GM19452 (cell line): ENCODE results near the gene F8.
"Not testable (repeated sequence)": the region's sequence is repeated elsewhere in the genome, so short reads cannot be mapped to it uniquely, and the experiment has no call there.

Experiments used
- ATAC-seq: cut with Tn5 transposase; IDR thresholded peaks from one replicate; pipeline ENCODE4 v1.9.1; 2021; ENCODE audit not compliant: unreplicated experiment

F8 gene

DNA sequence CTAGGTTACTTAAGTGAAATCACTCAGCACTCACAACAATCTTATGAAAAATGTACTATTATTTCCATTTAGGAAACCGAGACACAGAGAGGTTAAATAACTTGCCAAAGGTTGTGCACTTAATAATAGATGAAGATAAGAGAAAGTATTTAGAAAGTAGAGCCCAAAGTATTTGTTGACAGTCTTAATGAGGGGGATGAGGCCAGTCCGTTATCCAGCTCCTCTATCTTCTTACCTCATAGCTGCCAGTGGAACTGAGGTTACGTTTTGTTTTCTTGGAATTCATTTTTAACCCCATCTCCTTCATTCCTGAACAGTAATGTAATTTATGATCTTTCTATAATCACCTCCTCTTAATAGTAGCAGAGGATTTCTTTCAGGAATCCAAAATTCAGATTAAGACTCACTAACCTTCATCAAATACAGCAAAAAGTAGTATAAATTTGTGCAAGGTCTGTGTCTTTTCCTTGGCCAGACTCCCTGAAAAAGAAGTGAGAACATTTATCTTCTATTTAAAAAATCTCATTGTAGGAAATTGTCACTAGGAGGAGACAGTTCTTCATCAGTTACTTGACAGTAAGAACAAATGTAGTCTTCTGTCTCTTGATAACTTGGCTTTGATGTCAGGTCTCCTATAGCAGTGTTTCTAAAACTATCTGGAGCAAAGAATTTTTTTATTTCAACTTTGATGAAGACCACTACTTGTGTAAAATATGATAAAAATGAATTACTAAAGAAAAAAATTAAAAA is 35.5 kb downstream of the F8 start:
- ATAC-seq: no peak

DNA sequence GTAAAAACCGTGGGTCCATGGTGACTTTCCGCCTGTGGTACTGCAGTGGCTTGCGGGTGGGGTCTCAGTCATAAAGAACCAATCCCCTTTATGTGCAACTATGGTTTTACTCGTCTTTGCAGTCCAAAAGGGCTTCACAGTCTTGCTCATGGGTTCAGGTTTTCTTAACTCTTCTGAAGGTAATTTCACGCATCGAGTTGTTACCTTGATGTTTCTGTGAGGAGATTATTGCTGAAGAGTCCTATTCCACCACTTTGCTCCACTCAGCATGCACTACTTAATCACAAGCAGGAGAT is 41.5 kb downstream of the F8 start:
- peak; percentile 24 for ATAC-seq

DNA sequence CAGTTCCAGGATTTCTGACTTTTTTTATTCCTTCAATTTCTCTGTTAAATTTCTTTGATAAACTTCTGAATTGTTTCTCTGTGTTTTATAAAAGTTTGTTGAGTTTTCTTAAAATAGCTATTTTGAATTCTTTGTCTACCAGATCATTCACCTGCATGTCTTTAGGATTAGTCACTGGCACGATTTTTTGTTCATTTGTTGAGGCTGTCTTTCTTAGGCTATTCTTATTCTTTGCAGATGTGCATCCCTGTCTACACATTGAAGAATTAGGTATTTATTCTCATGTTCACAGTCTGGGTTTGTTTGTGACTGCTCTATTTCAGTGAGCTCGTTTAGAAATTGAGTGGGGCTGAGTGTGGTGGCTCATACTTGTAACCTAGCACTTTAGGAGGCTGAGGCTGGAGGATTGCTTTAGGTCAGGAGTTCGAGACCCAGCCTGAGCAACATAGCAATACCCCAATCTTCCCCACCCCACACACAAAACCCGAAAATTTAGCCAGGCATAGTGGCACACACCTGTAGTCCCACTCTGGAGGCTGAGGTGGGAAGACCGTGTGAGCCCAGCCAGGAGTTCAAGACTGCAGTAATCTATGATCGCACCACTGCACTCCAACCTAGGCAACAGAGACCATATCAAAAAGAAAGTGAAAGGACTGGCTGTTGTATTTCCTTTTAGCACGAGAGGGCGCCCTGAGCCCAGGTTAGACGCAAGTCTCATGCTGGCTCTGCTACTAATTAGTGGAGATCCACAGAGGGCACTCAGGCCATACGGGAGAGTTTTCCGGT is 42.0 kb downstream of the F8 start:
- peak; percentile 97 for ATAC-seq

DNA sequence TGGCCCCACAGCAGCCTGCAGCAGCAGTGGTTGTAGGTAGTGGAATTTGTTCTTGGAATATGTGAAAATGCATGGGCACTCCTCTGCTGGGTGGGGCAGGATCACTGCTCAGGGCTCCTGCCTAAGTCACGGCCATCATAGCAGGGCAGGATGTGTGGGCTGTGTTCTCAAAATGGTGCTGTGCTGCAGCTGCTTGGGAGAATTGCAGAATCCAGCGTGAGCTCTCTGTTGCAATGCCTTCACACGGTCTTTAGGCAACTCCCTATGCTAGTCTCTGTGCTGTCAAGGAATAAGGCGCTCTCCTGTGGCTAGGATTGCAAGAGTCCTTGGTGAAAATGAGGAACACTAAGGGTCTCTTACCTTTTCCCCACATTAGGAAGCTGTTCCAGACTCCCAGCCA is 42.9 kb downstream of the F8 start:
- ATAC-seq: no peak

DNA sequence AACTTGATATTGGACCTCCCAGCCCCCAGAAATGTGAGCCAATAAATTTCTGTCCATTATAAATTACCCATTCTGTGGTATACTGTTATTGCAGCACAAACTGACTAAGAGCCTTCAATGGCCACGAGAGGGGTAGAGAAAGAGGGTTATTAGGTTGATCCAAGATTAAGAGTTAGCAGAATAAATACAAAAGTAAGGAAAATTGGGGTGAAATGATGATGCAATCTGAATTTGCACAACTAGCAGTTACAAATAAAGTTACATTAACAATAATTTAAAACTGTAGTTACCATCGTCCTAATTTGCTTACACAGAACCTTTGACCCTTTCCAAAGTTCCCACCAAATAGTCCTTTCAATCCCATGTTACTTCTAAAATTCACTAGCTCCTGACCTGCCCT is 54.2 kb downstream of the F8 start:
- no peak for ATAC-seq

DNA sequence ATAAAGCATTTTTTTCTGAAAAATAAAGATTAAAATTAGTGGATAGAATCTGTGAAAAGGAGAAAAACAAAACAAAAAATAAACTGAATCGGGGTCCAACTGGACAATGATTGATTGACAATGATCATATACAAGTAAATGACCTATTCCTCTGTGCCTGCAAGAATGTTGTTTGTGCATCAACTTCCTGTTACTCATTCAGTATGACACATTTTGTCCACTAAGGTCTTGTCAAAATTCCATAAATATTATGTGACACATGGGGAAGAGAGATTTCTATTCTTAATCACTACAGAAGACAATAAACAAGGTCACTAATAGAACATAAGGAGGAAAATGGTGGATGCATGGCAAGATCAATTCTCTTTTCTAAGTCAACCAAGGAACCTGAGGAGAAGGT is 54.9 kb downstream of the F8 start:
- no peak for ATAC-seq

DNA sequence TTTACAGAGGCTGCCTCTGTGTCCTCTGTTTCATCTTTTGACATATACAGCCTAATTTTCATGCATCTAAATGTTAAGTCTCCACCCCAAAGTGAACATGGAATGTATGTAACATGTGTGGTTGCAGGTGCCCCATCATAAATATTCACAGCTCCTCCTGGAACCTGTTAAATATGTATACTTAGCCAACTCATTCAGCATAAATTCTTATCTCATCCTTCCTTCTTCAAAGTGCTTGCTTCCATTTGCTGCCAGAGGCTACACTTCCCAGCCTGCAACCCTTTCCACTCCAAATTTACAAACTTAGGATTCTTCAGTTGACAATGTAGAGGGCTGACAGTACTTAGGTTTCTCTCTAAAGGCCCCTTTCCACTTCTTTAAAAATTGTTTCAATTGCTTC is 60.6 kb downstream of the F8 start:
- no peak for ATAC-seq

DNA sequence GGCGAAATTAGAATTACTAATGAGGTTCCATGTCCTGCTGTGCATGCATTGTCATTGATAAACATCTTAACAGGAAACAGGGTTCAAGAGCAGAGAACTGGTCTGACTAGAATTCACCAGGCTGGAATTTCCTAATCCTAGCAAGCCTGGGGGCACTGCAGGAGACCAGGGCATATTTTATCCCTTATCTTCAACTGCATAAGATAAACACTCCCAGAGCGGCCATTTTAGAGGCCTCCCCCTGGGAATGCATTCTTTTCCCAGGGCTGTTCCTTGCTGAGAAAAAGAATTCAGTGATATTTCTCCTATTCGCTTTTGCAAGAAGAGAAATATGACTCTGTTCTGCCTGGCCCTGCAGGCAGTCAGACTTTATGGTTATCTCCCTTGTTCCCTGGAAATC is 66.7 kb downstream of the F8 start:
- ATAC-seq: not testable (repeated sequence)

DNA sequence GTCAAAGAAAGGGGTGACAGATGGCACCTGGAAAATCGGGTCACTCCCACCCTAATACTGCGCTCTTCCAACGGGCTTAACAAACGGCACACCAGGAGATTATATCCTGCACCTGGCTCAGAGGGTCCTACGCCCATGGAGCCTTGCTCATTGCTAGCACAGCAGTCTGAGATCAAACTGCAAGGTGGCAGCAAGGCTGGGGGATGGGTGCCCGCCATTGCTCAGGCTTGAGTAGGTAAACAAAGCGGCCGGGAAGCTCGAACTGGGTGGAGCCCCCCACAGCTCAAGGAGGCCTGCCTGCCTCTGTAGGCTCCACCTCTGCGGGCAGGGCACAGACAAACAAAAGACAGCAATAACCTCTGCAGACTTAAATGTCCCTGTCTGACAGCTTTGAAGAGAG is 83.3 kb downstream of the F8 start:
- not testable (repeated sequence) for ATAC-seq

DNA sequence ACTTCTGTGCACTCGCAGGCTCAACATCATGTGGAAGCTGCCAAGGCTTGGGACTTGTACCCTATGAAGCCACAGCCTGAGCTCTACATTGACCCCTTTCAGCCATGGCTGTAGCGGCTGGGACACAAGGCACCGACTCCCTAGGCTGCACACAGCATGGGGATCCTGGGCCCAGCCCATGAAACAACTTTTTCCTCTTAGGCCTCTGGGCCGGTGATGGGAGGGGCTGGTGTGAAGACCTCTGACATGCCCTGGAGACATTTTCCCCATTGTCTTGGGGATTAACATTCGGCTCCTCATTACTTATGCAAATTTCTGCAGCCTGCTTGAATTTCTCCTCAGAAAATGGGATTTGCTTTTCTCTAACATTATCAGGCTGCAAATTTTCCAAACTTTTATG is 97.8 kb downstream of the F8 start:
- not testable (repeated sequence) for ATAC-seq

DNA sequence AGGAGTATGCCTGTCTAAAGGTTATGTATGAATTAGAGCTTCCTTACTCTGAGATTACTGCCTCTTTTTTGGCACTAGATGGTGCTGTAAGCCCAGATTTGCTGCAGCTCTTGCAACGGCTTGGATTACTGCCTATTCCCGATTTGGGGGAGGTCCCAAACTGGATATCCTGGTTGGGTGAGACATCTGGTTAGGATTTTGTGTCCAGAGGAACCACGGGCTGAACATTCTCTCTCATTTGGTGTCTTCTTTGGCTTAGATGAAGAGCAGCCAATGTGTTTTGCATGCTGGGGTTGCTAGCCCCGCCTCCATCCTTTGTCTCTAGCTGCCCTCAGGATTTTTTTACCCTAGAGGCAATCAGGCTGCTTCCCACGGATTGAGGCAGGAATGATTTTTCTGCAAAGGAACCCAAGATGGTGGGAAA is 104.5 kb downstream of the F8 start:
- no peak for ATAC-seq

DNA sequence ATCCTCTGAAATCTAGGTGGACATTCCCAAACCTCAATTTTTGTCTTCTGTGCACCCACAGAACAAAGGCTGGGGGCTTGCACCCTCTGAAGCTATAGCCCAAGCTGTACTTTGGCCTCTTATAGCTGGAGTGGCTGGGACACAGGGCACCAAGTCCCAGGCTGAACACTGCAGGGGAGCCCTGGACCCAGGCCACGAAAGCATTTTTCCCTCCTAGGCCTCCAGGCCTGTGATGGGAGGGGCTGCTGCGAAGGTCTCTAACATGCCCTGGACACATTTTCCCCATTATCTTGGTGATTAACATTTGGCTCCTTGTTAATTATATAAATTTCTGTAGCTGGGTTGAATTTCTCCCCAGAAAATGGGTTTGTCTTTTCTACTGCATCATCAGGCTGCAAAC is 108.5 kb downstream of the F8 start:
- ATAC-seq: no peak

DNA sequence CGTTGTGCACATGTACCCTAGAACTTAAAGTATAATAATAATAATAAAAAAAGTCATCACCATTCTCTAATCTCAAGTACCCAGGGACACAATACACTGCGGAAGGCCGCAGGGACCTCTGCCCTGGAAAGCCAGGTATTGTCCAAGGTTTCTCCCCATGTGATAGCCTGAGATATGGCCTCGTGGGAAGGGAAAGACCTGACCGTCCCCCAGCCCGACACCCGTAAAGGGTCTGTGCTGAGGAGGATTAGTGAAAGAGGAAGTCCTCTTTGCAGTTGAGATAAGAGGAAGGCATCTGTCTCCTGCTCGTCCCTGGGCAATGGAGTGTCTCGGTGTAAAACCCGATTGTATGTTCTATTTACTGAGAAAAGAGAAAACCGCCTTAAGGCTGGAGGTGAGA is 112.0 kb downstream of the F8 start:
- not testable (repeated sequence) for ATAC-seq

DNA sequence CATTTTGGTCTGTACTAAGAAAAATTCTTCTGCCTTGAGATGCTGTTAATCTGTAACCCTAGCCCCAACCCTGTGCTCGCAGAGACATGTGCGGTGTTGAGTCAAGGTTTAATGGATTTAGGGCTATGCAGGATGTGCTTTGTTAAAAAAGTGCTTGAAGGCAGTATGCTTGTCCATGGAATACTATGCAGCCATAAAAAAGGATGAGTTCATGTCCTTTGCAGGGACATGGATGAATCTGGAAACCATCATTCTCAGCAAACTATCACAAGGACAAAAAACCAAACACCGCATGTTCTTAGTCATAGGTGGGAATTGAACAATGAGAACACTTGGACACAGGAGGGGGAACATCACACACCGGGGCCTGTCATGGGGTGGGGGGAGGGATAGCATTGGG is 112.5 kb downstream of the F8 start:
- not testable (repeated sequence) for ATAC-seq

DNA sequence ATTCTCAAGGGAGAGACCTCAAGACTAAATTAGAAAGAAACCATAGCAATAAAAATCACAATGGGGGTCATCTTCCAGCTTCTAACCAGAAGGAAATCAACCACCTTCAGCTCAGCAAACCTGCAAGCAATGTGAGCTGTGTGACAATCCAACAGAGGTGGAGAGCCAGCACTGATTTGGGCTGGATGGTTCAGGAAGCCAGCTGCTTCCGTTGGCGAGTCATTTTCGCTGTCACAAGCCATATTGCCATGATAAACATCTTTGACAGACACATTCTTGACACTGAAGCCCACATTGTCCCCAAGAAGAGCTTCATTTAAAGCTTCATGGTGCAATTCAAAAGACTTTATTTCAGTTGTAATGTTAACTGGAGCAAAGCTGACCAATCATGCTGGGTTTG is 113.7 kb downstream of the F8 start:
- no peak for ATAC-seq

DNA sequence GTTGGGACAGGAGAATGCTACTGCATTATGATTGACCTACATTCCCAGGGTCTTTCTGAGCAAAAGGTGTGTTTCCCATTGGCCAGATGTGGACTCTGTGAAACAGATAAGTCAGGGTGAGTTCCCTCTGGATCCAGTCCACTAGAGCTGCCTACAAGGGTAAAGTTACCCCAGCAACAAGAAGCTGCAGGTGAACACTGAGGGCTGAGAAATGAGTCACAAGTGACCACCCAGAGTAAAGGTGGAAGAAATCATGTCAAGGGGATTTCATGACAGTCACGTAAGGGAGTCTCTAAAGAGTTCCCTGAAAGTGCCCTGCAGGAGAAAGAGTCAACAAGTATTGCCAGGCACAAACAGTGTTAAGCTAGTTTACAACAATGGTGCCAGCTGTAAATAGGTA is 120.1 kb downstream of the F8 start:
- ATAC-seq: no peak

DNA sequence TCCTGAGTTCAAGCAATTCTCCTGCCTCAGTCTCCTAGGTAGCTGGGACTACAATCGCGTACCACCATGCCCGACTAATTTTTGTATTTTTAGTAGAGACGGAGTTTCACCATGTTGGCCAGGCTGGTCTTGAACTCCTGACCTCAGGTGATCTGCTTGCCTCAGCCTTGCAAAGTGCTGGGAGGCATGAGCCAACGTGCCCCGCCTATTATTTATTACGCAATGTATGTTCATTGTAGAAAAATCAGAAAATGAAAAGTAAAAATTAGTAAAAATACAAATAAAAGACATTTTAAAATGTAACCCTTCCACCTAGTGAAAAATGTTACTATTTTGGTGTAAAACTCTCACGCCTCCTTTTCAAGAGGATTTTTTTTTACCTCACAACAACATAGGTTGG is 122.2 kb downstream of the F8 start:
- ATAC-seq: no peak

DNA sequence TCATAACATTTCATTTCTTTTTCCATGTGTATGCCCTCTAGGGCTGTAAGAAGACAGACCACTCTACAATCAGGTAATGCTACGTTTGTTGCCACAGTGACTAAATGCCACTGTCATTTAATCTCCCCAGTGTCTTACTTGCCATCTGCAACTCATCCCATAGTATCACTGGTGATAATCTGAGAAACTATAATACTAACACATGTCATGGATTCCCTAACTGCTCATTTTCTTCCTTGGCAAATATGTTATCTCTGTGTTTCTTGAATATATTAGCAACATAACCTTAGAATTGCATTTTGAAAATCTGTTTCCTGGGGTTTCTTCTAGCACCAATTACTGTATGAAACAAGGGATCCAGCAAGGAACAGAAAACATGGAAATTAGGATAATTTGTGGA is 130.2 kb downstream of the F8 start:
- no peak for ATAC-seq

DNA sequence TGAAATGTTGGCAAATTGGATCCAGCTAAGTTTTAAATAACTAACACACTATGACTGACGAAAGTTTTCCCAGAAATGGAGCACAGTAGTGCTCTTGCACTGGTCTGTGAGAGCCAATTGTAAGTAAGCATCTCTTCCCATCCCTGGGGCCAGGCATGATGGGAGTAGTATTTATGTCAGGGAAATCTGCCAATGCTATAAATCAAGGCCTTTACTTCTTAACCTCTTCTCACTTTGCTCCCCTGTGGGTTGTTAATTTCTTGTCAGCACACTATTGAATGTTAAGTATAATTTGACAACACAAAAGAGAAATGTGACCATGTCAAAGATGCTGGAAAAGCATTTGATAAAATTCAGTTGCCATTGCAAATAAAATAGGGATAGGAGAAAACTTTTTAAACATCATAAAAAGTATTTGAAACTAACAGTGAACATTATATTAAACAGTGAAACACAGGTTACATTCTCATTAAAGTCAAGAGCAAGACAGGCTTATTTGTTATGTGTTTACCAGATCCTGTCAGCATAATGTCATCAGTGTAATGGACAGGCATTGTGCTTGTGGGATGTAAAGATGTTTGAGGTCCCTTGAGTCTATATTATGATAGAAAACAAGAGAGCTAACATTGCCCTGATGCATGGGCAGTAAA is 131.4 kb downstream of the F8 start:
- ATAC-seq: no peak

DNA sequence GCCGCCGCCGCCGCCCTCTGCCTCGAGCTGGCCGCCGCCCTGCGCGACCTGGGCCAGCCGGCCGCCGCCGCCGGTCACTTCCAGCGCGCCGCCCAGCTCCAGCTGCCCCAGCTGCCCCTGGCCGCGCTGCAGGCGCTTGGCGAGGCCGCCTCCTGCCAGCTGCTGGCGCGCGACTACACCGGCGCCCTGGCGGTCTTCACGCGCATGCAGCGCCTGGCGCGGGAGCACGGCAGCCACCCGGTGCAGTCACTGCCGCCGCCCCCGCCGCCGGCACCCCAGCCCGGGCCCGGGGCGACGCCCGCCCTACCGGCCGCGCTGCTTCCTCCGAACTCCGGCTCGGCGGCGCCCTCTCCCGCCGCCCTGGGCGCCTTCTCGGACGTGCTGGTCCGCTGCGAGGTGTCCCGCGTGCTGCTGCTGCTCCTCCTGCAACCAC is 135.7 kb downstream of the F8 start:
- ATAC-seq: peak; percentile 47

DNA sequence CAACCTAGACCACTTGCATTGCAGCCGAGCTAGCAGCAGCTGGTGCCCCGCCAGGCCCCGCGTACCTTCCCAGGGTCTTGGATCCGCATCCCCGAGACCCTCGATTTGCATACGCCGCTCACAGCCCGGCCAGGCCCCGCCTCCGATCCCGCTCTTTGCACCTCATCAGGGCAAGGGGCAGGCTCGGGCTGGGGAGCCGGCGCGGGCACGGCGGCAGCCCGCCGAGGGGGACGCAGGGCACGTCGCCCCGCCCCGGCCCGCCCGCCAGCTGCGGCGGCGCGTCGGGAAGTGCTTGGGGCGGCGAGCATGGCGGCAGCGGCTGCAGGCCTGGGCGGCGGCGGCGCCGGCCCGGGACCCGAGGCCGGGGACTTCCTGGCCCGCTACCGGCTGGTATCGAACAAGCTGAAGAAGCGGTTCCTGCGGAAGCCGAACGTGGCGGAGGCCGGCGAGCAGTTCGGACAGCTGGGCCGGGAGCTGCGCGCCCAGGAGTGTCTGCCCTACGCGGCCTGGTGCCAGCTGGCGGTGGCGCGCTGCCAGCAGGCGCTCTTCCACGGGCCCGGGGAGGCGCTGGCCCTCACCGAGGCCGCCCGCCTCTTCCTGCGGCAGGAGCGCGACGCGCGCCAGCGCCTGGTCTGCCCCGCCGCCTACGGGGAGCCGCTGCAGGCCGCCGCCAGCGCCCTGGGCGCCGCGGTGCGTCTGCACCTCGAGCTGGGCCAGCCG is 136.3 kb downstream of the F8 start, which contains the start of gene F8A1:
Gene F8A1 (plus strand): TSS at position 287 of the 720 bp plus-strand sequence. CDS start 20 bp downstream, at position 307.
- peak; percentile 72 for ATAC-seq
